Urinary bladder (tissue), 4 donors: ENCODE data around the gene EPHB2. TPM values are rescaled to one million over a fixed set of nuclear protein-coding genes. Genes with fewer than 3 reads are reported as not detected.

Source experiments
- DNase-seq: peaks from one replicate; pipeline ENCODE4 v3.0.0-alpha.2; 2015; ENCODE audit errors: extremely low spot score
- H3K27ac ChIP-seq: one replicate; pipeline ENCODE4 v1.5.1; 2013; ENCODE audit warnings: low read depth, mild to moderate bottlenecking, moderate library complexity
- H3K36me3 ChIP-seq: one replicate; pipeline ENCODE4 v1.6.1; 2013; ENCODE audit warnings: mild to moderate bottlenecking, moderate library complexity; ENCODE audit not compliant: insufficient read depth
- H3K4me1 ChIP-seq: one replicate; pipeline ENCODE4 v1.6.1; 2013; ENCODE audit warnings: mild to moderate bottlenecking, moderate library complexity; ENCODE audit not compliant: insufficient read depth
- H3K4me3 ChIP-seq: one replicate; pipeline ENCODE4 v1.5.1; 2013; ENCODE audit warnings: low read depth, low read length
- WGBS: extraction: QIAGEN DNeasy Blood & Tissue Kit; methylation state at CpG from one replicate; pipeline ENCODE4 v1.1.7; 2013; 5-methylcytosine and 5-hydroxymethylcytosine counted together
- polyA plus RNA-seq: library from polyadenylated mRNA; stranded (reverse); fragments of 200-250 nt; gene quantifications from one replicate; pipeline ENCODE4 v1.2.3, GENCODE V29; 2013
- total RNA-seq: library from RNA; depleted of rRNA; stranded (reverse); fragments of >200 nt; gene quantifications from one replicate; pipeline ENCODE4 v1.2.3, GENCODE V29; 2014
- donor health status: healthy with polysubstance abuse.
- donor health status: healthy.

EPHB2 gene
- total and polyA plus RNA-seq, 2 donors, result 2.6 to 16.2 TPM

GRCh38 chr1:22777388-22778057 lies 66.9 kb downstream of the EPHB2 start:
- Histone ChIP-seq H3K4me1 (no peaks in the 10 kb centered on the region), H3K36me3 (no peaks in the 10 kb centered on the region), H3K27ac (no peak overlapping the region), H3K4me3 (no peak overlapping the region)
- no peak for DNase-seq
- 73% methylated on average over 7 of the region's 7 CpGs for WGBS

DNA sequence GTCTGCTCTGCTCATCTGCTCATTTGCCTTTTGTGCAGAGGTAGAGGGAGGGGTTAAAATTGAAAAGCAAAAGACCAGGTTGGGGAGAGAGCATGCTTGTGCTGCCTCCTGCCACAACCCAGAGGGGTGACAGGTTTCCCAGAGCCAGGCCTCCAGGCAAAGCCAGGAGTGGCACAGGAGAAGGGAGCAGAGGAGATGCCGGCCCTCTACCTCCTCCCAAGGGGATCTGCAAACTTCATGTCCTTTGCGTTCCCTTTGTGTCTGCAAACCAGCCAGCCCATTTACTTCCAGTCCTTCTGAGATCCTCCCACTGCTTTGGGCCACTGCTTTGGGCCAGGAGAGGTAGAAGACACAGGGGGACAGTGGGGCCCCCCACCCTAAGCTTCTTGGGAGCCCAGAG lies 67.8 kb downstream of the EPHB2 start:
- no peak overlapping the region for H3K27ac ChIP-seq
- no peak overlapping the region for H3K4me3 ChIP-seq
- DNase-seq, result no peak
- no peaks in the 10 kb centered on the region for H3K4me1 ChIP-seq
- H3K36me3 ChIP-seq, result no peaks in the 10 kb centered on the region
- WGBS, result 71% methylated on average over 2 of the region's 2 CpGs

GRCh38 chr1:22778862-22779520 lies 68.4 kb downstream of the EPHB2 start:
- no peaks in the 10 kb centered on the region for H3K4me1 ChIP-seq
- DNase-seq, result no peak
- 27% methylated on average over 9 of the region's 9 CpGs for WGBS
- H3K4me3 ChIP-seq, result no peak overlapping the region
- H3K36me3 ChIP-seq, result no peaks in the 10 kb centered on the region
- no peak overlapping the region for H3K27ac ChIP-seq

GRCh38 chr1:22780696-22781095 lies 70.1 kb downstream of the EPHB2 start:
- WGBS, result 93% methylated on average over 14 of the region's 14 CpGs
- Histone ChIP-seq H3K4me3 (no peak overlapping the region), H3K36me3 (no peaks in the 10 kb centered on the region), H3K27ac (no peak overlapping the region), H3K4me1 (no peaks in the 10 kb centered on the region)
- DNase-seq, result no peak

DNA sequence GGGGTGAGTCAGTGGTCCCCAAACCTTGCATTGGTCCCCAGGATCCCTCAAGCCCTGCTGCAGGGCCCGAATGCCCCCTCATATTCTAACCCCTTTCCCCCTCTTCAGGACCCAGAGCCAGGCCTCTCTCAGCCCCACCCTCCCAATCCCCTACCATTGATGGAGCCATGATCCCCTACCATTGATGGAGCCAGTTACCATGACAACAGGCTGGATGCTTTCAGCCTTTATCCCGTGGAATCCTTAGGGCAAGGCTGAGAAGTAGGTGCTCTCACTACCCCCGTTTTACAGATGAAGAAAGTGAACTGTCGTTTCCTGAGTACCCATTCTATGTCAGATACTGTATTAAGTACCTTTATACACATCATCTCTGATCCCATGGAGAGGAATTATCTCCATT lies 70.8 kb downstream of the EPHB2 start:
- DNase-seq, result no peak
- Histone ChIP-seq H3K27ac (no peak overlapping the region), H3K36me3 (no peaks in the 10 kb centered on the region), H3K4me3 (no peak overlapping the region), H3K4me1 (no peaks in the 10 kb centered on the region)
- 92% methylated on average over 4 of the region's 4 CpGs for WGBS

DNA sequence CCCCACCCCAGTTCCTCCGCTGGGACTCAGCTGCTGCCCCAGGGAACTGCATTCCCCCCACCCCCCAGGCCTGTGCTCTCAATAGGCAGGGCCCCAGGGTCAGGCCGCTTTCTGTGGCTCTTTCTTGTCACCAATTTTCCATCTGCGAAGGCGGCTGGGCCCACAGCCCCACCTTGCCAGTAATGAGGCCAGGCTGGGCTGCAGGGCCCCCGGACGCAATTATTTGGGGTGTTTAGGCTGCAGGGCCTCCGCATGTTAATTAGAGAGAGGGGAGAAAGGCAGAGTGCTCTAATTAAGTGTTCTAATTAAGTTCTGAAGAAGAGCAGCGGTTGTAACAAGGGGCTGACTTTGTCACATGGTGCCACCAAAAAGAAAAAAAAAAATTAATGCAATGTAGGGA lies 71.8 kb downstream of the EPHB2 start:
- Histone ChIP-seq H3K4me1 (no peaks in the 10 kb centered on the region), H3K4me3 (no peak overlapping the region), H3K27ac (no peak overlapping the region), H3K36me3 (no peaks in the 10 kb centered on the region)
- WGBS, result 91% methylated on average over 8 of the region's 8 CpGs
- no peak for DNase-seq

- no peak for DNase-seq
- 96% methylated on average over 19 of the region's 19 CpGs for WGBS
- Histone ChIP-seq H3K27ac (no peak overlapping the region), H3K4me1 (no peaks in the 10 kb centered on the region), H3K4me3 (no peak overlapping the region), H3K36me3 (no peaks in the 10 kb centered on the region)
These were observed 73.7 kb downstream of the EPHB2 start for GRCh38 chr1:22784317-22784716.

DNA sequence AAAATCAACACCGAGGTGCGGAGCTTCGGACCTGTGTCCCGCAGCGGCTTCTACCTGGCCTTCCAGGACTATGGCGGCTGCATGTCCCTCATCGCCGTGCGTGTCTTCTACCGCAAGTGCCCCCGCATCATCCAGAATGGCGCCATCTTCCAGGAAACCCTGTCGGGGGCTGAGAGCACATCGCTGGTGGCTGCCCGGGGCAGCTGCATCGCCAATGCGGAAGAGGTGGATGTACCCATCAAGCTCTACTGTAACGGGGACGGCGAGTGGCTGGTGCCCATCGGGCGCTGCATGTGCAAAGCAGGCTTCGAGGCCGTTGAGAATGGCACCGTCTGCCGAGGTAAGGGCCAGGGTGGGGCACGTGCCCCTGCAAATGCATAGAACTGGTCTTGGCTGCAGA lies 74.1 kb downstream of the EPHB2 start:
- H3K36me3 ChIP-seq, result no peaks in the 10 kb centered on the region
- WGBS, result 99% methylated on average over 27 of the region's 27 CpGs
- no peak overlapping the region for H3K4me3 ChIP-seq
- no peak overlapping the region for H3K27ac ChIP-seq
- DNase-seq, result no peak
- H3K4me1 ChIP-seq, result no peaks in the 10 kb centered on the region

- no peak for DNase-seq
- H3K4me3 ChIP-seq, result no peak overlapping the region
- peaks cover 1% of the 10 kb centered on the region for H3K4me1 ChIP-seq
- WGBS, result 96% methylated on average over 1 of the region's 1 CpG
- H3K36me3 ChIP-seq, result no peaks in the 10 kb centered on the region
- no peak overlapping the region for H3K27ac ChIP-seq
These were observed 75.5 kb downstream of the EPHB2 start for GRCh38 chr1:22786101-22786500.

GRCh38 chr1:22786719-22787489 lies 76.3 kb downstream of the EPHB2 start:
- DNase-seq, result no peak
- 96% methylated on average over 4 of the region's 4 CpGs for WGBS
- H3K36me3 ChIP-seq, result no peaks in the 10 kb centered on the region
- no peak overlapping the region for H3K4me3 ChIP-seq
- H3K27ac ChIP-seq, result no peak overlapping the region
- H3K4me1 ChIP-seq, result peaks cover 1% of the 10 kb centered on the region

DNA sequence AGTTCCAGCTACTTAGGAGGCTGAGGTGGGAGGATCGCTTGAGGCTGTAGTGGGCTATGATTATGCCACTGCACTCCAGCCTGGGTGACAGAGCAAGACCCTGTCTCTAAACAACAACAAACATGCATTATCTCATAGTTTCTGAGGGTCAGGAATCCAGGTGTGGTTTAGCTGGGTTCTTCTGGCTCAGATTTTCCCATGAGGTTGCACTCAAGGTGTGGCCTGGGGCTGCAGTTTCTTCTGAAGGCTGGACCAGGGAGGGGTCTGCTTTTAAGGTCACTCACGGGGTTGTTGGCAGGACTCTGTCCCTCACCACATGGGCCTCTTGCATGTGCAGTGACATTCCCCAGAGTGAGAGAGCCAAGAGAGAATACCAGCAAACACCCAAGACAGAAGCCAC lies 77.0 kb downstream of the EPHB2 start:
- no peak for DNase-seq
- Histone ChIP-seq H3K27ac (no peak overlapping the region), H3K4me3 (no peak overlapping the region), H3K4me1 (peaks cover 1% of the 10 kb centered on the region), H3K36me3 (no peaks in the 10 kb centered on the region)
- 94% methylated on average over 2 of the region's 2 CpGs for WGBS

GRCh38 chr1:22788254-22788661 lies 77.6 kb downstream of the EPHB2 start:
- no peaks in the 10 kb centered on the region for H3K36me3 ChIP-seq
- 60% methylated on average over 2 of the region's 2 CpGs for WGBS
- H3K4me3 ChIP-seq, result no peak overlapping the region
- H3K4me1 ChIP-seq, result peaks cover 1% of the 10 kb centered on the region
- DNase-seq, result no peak
- no peak overlapping the region for H3K27ac ChIP-seq

- H3K27ac ChIP-seq, result no peak overlapping the region
- 87% methylated on average over 6 of the region's 6 CpGs for whole genome bisulfite sequencing
- DNase-seq, result no peak
These were observed 78.8 kb downstream of the EPHB2 start for GRCh38 chr1:22789356-22789994.

More at GRCh38 chr1:22789356-22789994, 78.8 kb downstream of the EPHB2 start:
- H3K4me3 ChIP-seq, result no peak overlapping the region
- no peaks in the 10 kb centered on the region for H3K36me3 ChIP-seq
- peaks cover 1% of the 10 kb centered on the region for H3K4me1 ChIP-seq
